GDM1 (cell line): ENCODE data around the gene DMPK.

Experiments used
- DNase-seq: peaks from one replicate; lab custom pipeline; 2025; lab: John Stamatoyannopoulos, UW

Gene DMPK

GRCh38 chr19:45782162-45782691 lies at the start of gene DMPK:
DMPK (minus strand) TSS chr19:45782490; CDS start chr19:45782352, 138 bp downstream.
- no peak for DNase-seq

GRCh38 chr19:45828945-45829344 lies 46.7 kb upstream of the DMPK start:
- no peak for DNase-seq

GRCh38 chr19:45828523-45828922 lies 46.2 kb upstream of the DMPK start:
- no peak for DNase-seq

- no peak for DNase-seq
Measured at GRCh38 chr19:45827459-45828093, 45.3 kb upstream of the DMPK start.

- DNase-seq: no peak
Measured at GRCh38 chr19:45826934-45827333, 44.6 kb upstream of the DMPK start.

- no peak for DNase-seq
Measured at GRCh38 chr19:45825917-45826893, 43.9 kb upstream of the DMPK start.

GRCh38 chr19:45825263-45825605 lies 42.9 kb upstream of the DMPK start:
- no peak for DNase-seq

GRCh38 chr19:45824531-45825262 lies 42.4 kb upstream of the DMPK start:
- no peak for DNase-seq

GRCh38 chr19:45824041-45824471 lies 41.8 kb upstream of the DMPK start:
- no peak for DNase-seq

- DNase-seq: no peak
Measured at GRCh38 chr19:45823182-45823581, 40.9 kb upstream of the DMPK start.

GRCh38 chr19:45822716-45823115 lies 40.4 kb upstream of the DMPK start:
- no peak for DNase-seq

GRCh38 chr19:45821570-45821969 lies 39.3 kb upstream of the DMPK start:
- no peak for DNase-seq

- DNase-seq: no peak
Measured at GRCh38 chr19:45821103-45821521, 38.8 kb upstream of the DMPK start.

GRCh38 chr19:45820413-45821102 lies 38.3 kb upstream of the DMPK start:
- DNase-seq: no peak

GRCh38 chr19:45819769-45820168 lies 37.5 kb upstream of the DMPK start:
- no peak for DNase-seq

- no peak for DNase-seq
Measured at GRCh38 chr19:45817725-45818301, 35.5 kb upstream of the DMPK start.

- peak; percentile 88 for DNase-seq
Measured at GRCh38 chr19:45817010-45817724, 34.9 kb upstream of the DMPK start.

GRCh38 chr19:45816236-45817009 lies 34.1 kb upstream of the DMPK start:
- DNase-seq: no peak

GRCh38 chr19:45815481-45816216 lies 33.4 kb upstream of the DMPK start:
- no peak for DNase-seq
